PC-3 (cell line): Measurements from ENCODE around the gene SPRED2. TPM values are rescaled to one million over a fixed set of nuclear protein-coding genes. Genes with fewer than 3 reads are reported as not detected.

Experiments
- ATAC-seq: fragments of 200-7000 bp; cut with Tn5 transposase; 2 replicates; pipeline ENCODE4 v1.9.1; 2020; ENCODE audit warnings: mild to moderate bottlenecking, moderate library complexity
- BruUV-seq: library from RNA; stranded (reverse); fragments of 400-500 nt; replicated peaks from 2 replicates; lab custom pipeline; 2021; lab: Mats Ljungman, UMichigan
- CTCF ChIA-PET: fragments of 300-600 bp; sonication (Branson Sonifier 250); formaldehyde crosslinking; loops from one replicate; lab custom pipeline; 2022; ENCODE audit warnings: antibody characterized with exemption; lab: Charles Lee
- POLR2A ChIA-PET: fragments of 300-600 bp; sonication (Branson Sonifier 250); formaldehyde crosslinking; loops from one replicate; lab custom pipeline; 2022; ENCODE audit warnings: antibody characterized with exemption; ENCODE audit not compliant: unreplicated experiment; lab: Charles Lee
- DNase-seq: peaks from one replicate; pipeline ENCODE4 v3.0.0-alpha.2; 2015
- H2AFZ ChIP-seq: fragments of 300-600 bp; sonication (generic); 2 replicates; pipeline ENCODE4 v1.6.0; 2016; ENCODE audit warnings: antibody characterized with exemption, low read length
- H3F3A ChIP-seq: fragments of 300-600 bp; sonication (generic); one replicate; pipeline ENCODE4 v1.6.0; 2017; ENCODE audit warnings: antibody characterized with exemption, low read length, control low read depth, mild to moderate bottlenecking; ENCODE audit not compliant: unreplicated experiment
- H3K27ac ChIP-seq: fragments of 300-600 bp; sonication (generic); 2 replicates; pipeline ENCODE4 v1.5.1; 2016; ENCODE audit warnings: mild to moderate bottlenecking, low read length
- H3K27me3 ChIP-seq: fragments of 300-600 bp; sonication (generic); 2 replicates; pipeline ENCODE4 v1.6.1; 2016; ENCODE audit warnings: low read length, mixed read lengths
- H3K36me3 ChIP-seq: fragments of 300-600 bp; sonication (generic); 2 replicates; pipeline ENCODE4 v1.6.1; 2016; ENCODE audit warnings: low read depth, mixed run types, low read length, mixed read lengths
- H3K4me1 ChIP-seq: fragments of 300-600 bp; sonication (generic); 2 replicates; pipeline ENCODE4 v1.5.1; 2016; ENCODE audit warnings: low read length; ENCODE audit not compliant: insufficient read depth
- H3K4me2 ChIP-seq: fragments of 300-600 bp; sonication (generic); 2 replicates; pipeline ENCODE4 v1.6.0; 2016; ENCODE audit warnings: low read length
- H3K4me3 ChIP-seq: fragments of 300-600 bp; sonication (generic); 2 replicates; pipeline ENCODE4 v1.5.1; 2016; ENCODE audit warnings: mild to moderate bottlenecking, low read length, mixed read lengths
- H3K79me2 ChIP-seq: fragments of 300-600 bp; sonication (generic); 2 replicates; pipeline ENCODE4 v1.6.1; 2017; ENCODE audit warnings: low read length, mixed read lengths
- H3K9ac ChIP-seq: fragments of 300-600 bp; sonication (generic); 2 replicates; pipeline ENCODE4 v1.6.0; 2016; ENCODE audit warnings: mild to moderate bottlenecking, low read length
- H3K9me2 ChIP-seq: fragments of 300-600 bp; sonication (generic); replicated peaks from 2 replicates; pipeline ENCODE4 v1.6.1; 2016; ENCODE audit warnings: mixed run types, low read length, mixed read lengths
- H3K9me3 ChIP-seq: fragments of 300-600 bp; sonication (generic); 2 replicates; pipeline ENCODE4 v1.6.1; 2016; ENCODE audit warnings: low read length, mixed read lengths
- H4K20me1 ChIP-seq: fragments of 300-600 bp; sonication (generic); 2 replicates; pipeline ENCODE4 v1.6.1; 2016; ENCODE audit warnings: low read length, mixed read lengths
- EZH2 ChIP-seq: fragments of 300-600 bp; sonication (generic); IDR thresholded peaks from one replicate; pipeline ENCODE4 v1.6.1; 2017; ENCODE audit warnings: antibody characterized with exemption, mild to moderate bottlenecking, low read length; ENCODE audit not compliant: unreplicated experiment
- EZH2phosphoT487 ChIP-seq: fragments of 300-600 bp; sonication (generic); IDR thresholded peaks from 2 replicates; pipeline ENCODE4 v1.6.1; 2018; ENCODE audit warnings: mild to moderate bottlenecking, antibody characterized with exemption, low read length, borderline replicate concordance
- intact Hi-C: fragments of 100-400 bp; cut with micrococcal nuclease; formaldehyde crosslinking; loops from 2 replicates; pipeline ENCODE4 v1.9.0; 2023
- total RNA-seq: library from RNA; depleted of rRNA; stranded (reverse); fragments of >200 nt; gene quantifications from 2 replicates; pipeline ENCODE4 v1.2.3, GENCODE V29; 2014
- TF ChIP-seq, protein P1 (sequence below): fragments of 300-600 bp; sonication (generic); conservative IDR thresholded peaks from 2 replicates; pipeline ENCODE4 v1.5.1; 2017; ENCODE audit warnings: antibody characterized with exemption, low read depth, mild to moderate bottlenecking, low read length

Gene SPRED2
- total RNA-seq, 1 experiment from 2014 or later: 16.2 TPM

- Histone ChIP-seq H3K79me2 (peaks cover 100% of the 10 kb centered on the region), H3K4me3 (no peak overlapping the region), H3K9me2 (no peaks in the 10 kb centered on the region), H3K4me1 (peaks cover 30% of the 10 kb centered on the region), H4K20me1 (0 out of 2 replicates have a peak, but pooled peaks cover 19% of the 10 kb centered on the region), H3K27ac (no peak overlapping the region), H3K27me3 (no peaks in the 10 kb centered on the region), H3F3A (no peaks in the 10 kb centered on the region), H3K9ac (no peak overlapping the region), H3K4me2 (no peak overlapping the region), H3K9me3 (no peaks in the 10 kb centered on the region), H3K36me3 (no peaks in the 10 kb centered on the region), H2AFZ (no peak overlapping the region)
- intact Hi-C loops: no loop called here
- ChIA-PET POLR2A (no interaction called here), CTCF (no interaction called here)
- no TSS peak for BruUV-seq
- TF ChIP-seq EZH2phosphoT487 (no peak), EZH2 (no peak)
- TF ChIP-seq, protein P1, sequence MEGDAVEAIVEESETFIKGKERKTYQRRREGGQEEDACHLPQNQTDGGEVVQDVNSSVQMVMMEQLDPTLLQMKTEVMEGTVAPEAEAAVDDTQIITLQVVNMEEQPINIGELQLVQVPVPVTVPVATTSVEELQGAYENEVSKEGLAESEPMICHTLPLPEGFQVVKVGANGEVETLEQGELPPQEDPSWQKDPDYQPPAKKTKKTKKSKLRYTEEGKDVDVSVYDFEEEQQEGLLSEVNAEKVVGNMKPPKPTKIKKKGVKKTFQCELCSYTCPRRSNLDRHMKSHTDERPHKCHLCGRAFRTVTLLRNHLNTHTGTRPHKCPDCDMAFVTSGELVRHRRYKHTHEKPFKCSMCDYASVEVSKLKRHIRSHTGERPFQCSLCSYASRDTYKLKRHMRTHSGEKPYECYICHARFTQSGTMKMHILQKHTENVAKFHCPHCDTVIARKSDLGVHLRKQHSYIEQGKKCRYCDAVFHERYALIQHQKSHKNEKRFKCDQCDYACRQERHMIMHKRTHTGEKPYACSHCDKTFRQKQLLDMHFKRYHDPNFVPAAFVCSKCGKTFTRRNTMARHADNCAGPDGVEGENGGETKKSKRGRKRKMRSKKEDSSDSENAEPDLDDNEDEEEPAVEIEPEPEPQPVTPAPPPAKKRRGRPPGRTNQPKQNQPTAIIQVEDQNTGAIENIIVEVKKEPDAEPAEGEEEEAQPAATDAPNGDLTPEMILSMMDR: no peak
- DNase-seq (no peak), ATAC-seq (no peak)
These were observed 42.9 kb downstream of the SPRED2 start for GRCh38 chr2:65389476-65389875.

GRCh38 chr2:65388596-65389390 is 43.6 kb downstream of the SPRED2 start:
- intact Hi-C loops: no loop called here
- TF ChIP-seq EZH2: no peak
- TF ChIP-seq, protein P1: no peak
- TF ChIP-seq EZH2phosphoT487: no peak
- peaks cover 100% of the 10 kb centered on the region for H3K79me2 ChIP-seq
- H3K27ac ChIP-seq: no peak overlapping the region
- 0 out of 2 replicates have a peak, but pooled peaks cover 19% of the 10 kb centered on the region for H4K20me1 ChIP-seq
- no peak overlapping the region for H2AFZ ChIP-seq
- BruUV-seq: no TSS peak
- ATAC-seq (no peak), DNase-seq (no peak)
- H3K4me1 ChIP-seq: peaks cover 37% of the 10 kb centered on the region
- no peak overlapping the region for H3K4me3 ChIP-seq
- H3F3A ChIP-seq: no peaks in the 10 kb centered on the region
- H3K27me3 ChIP-seq: no peaks in the 10 kb centered on the region
- no peak overlapping the region for H3K9ac ChIP-seq
- H3K36me3 ChIP-seq: no peaks in the 10 kb centered on the region
- POLR2A ChIA-PET: no interaction called here
- no peak overlapping the region for H3K4me2 ChIP-seq
- no peaks in the 10 kb centered on the region for H3K9me2 ChIP-seq
- no peaks in the 10 kb centered on the region for H3K9me3 ChIP-seq
- CTCF ChIA-PET: no interaction called here

GRCh38 chr2:65388051-65388531 is 44.3 kb downstream of the SPRED2 start:
- BruUV-seq: no TSS peak
- Histone ChIP-seq H3K4me1 (peaks cover 44% of the 10 kb centered on the region), H2AFZ (no peak overlapping the region), H3K4me3 (no peak overlapping the region), H4K20me1 (0 out of 2 replicates have a peak, but pooled peaks cover 19% of the 10 kb centered on the region), H3K4me2 (no peak overlapping the region), H3K27ac (no peak overlapping the region), H3K9ac (no peak overlapping the region), H3K9me2 (no peaks in the 10 kb centered on the region), H3F3A (peaks cover 6% of the 10 kb centered on the region), H3K27me3 (no peaks in the 10 kb centered on the region), H3K79me2 (peaks cover 93% of the 10 kb centered on the region), H3K9me3 (no peaks in the 10 kb centered on the region), H3K36me3 (no peaks in the 10 kb centered on the region)
- CTCF ChIA-PET: no interaction called here
- ATAC-seq (no peak), DNase-seq (no peak)
- no peak for TF ChIP-seq EZH2
- TF ChIP-seq EZH2phosphoT487: no peak
- TF ChIP-seq, protein P1: no peak
- intact Hi-C loops: no loop called here
- POLR2A ChIA-PET: no interaction called here
